Gastrocnemius medialis (tissue), 4 donors: ENCODE measurements around the gene DNAAF6. TPM values are rescaled to one million over a fixed set of nuclear protein-coding genes. Genes with fewer than 3 reads are reported as not detected.

ENCODE experiments used
- ATAC-seq, 2 donors: fragments of 150-250 bp; one replicate each; pipeline ENCODE4 v1.9.1; 2016
- DNase-seq, 2 donors: peaks; one replicate each; pipeline ENCODE4 v3.0.0-alpha.2; 2019
- H3K27ac ChIP-seq, 4 donors: fragments of 200-600 bp; sonication (generic); 1 replicate in 1 of 4; 2 replicates in 3 of 4; pipeline ENCODE4 v1.5.1; 2016 to 2018; ENCODE audit warnings: mild to moderate bottlenecking in 2 of 4, moderate library complexity in 1 of 4
- H3K27me3 ChIP-seq, 3 donors: fragments of 200-600 bp; sonication (generic) in 2 of 3; 1 replicate in 1 of 3; 2 replicates in 2 of 3; pipeline versions ENCODE4 v1.5.1 to v1.6.0; 2016 to 2019; ENCODE audit warnings: mild to moderate bottlenecking in 1 of 3, moderate library complexity in 1 of 3
- H3K36me3 ChIP-seq, 2 donors: fragments of 200-600 bp; sonication (generic) in 1 of 2; one replicate each; pipeline ENCODE4 v1.5.1; 2017 to 2018
- H3K4me1 ChIP-seq, 2 donors: fragments of 200-600 bp; sonication (generic) in 1 of 2; one replicate each; pipeline ENCODE4 v1.5.1; 2016 to 2017; ENCODE audit warnings: mild to moderate bottlenecking in 2 of 2
- H3K4me3 ChIP-seq, 4 donors: fragments of 200-600 bp; sonication (generic) in 3 of 4; 1 replicate in 1 of 4; 2 replicates in 3 of 4; pipeline ENCODE4 v1.5.1; 2016 to 2019; ENCODE audit warnings: mild to moderate bottlenecking in 2 of 4
- H3K9me3 ChIP-seq, 3 donors: fragments of 200-600 bp; sonication (generic) in 2 of 3; 1 replicate in 1 of 3; 2 replicates in 2 of 3; pipeline ENCODE4 v1.5.1; 2016 to 2019
- POLR2A ChIP-seq, 2 donors: fragments of 450-650 bp; IDR thresholded peaks; one replicate each; pipeline ENCODE4 v1.6.1; 2017; ENCODE audit warnings: antibody characterized with exemption in 2 of 2, mild to moderate bottlenecking in 2 of 2, moderate library complexity in 2 of 2
- in situ Hi-C, 4 donors: fragments of 200-750 bp; cut with MboI; loops; one replicate each; pipeline versions ENCODE4 v1.15.0 to v1.8.0; 2017; ENCODE audit warnings: low sequenced_read_pairs in 4 of 4
- intact Hi-C: fragments of 100-400 bp; cut with DNase I; formaldehyde crosslinking; loops from one replicate; pipeline ENCODE4 v1.15.1; 2023; ENCODE audit warnings: low total_unique reads
- total RNA-seq, 4 donors: library from RNA; depleted of rRNA; stranded (reverse); fragments of >200 nt; gene quantifications; one replicate each; pipeline versions ENCODE4 v1.1.0 to v1.2.3, GENCODE V29; 2016
- TF ChIP-seq, protein P1 (sequence below), 5 experiments: fragments of 450-650 bp in 3 of 5; fragments of 200-600 bp in 2 of 5; sonication (generic) in 2 of 5; IDR thresholded peaks in 4 of 5; conservative IDR thresholded peaks in 1 of 5; 1 replicate in 4 of 5; 2 replicates in 1 of 5; pipeline ENCODE4 v1.5.1; 2016 to 2019; ENCODE audit warnings: antibody characterized with exemption in 5 of 5, mild to moderate bottlenecking in 3 of 5, moderate library complexity in 3 of 5

DNAAF6 gene
- total RNA-seq, 4 donors from 2014 or later, result not detected

DNA sequence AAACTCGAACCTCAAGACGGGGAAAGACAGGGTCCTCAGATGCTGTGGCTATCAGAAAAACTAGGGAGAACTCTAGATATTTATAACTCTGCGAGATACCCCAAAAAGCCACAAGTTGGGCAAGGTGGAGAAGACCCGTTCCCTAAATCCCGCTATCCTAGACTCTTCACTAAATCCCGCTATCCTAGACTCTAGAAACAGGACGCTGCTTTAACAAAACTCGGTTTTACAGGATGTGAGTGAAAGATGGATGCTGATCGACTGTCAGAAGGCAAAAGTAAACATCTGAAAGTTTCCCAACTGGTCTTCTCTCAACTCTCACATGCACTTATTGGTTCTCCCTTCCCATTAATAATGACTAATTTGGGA lies 270 bp downstream of the DNAAF6 start:
- intact Hi-C loops (no loop called here), in situ Hi-C loops (no loop called here)
- no peak overlapping the region for H3K27ac ChIP-seq
- H3K9me3 ChIP-seq, result no peaks in the 10 kb centered on the region
- H3K27me3 ChIP-seq, result peaks cover 0 to 19% (median 5%) of the 10 kb centered on the region in 3 donors
- no peak for TF ChIP-seq POLR2A (IDR thresholded peaks at IDR 0.05)
- TF ChIP-seq, protein P1, sequence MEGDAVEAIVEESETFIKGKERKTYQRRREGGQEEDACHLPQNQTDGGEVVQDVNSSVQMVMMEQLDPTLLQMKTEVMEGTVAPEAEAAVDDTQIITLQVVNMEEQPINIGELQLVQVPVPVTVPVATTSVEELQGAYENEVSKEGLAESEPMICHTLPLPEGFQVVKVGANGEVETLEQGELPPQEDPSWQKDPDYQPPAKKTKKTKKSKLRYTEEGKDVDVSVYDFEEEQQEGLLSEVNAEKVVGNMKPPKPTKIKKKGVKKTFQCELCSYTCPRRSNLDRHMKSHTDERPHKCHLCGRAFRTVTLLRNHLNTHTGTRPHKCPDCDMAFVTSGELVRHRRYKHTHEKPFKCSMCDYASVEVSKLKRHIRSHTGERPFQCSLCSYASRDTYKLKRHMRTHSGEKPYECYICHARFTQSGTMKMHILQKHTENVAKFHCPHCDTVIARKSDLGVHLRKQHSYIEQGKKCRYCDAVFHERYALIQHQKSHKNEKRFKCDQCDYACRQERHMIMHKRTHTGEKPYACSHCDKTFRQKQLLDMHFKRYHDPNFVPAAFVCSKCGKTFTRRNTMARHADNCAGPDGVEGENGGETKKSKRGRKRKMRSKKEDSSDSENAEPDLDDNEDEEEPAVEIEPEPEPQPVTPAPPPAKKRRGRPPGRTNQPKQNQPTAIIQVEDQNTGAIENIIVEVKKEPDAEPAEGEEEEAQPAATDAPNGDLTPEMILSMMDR (IDR thresholded peaks at IDR 0.05 in 4 of 5, conservative IDR thresholded peaks at IDR 0.05 in 1 of 5), result no peak
- DNase-seq (no peak), ATAC-seq (no peak)
- H3K4me3 ChIP-seq, result peak overlapping the region in 1 of 4 donors; percentile 46
- no peaks in the 10 kb centered on the region for H3K36me3 ChIP-seq
- no peaks in the 10 kb centered on the region for H3K4me1 ChIP-seq

- H3K4me3 ChIP-seq, result no peak overlapping the region
- no peak overlapping the region for H3K27ac ChIP-seq
- in situ Hi-C loops (no loop called here), intact Hi-C loops (no loop called here)
- H3K36me3 ChIP-seq, result no peaks in the 10 kb centered on the region
- DNase-seq, result no peak
- no peak for ATAC-seq
- no peaks in the 10 kb centered on the region for H3K4me1 ChIP-seq
- TF ChIP-seq POLR2A (IDR thresholded peaks at IDR 0.05), result no peak
- TF ChIP-seq, protein P1 (IDR thresholded peaks at IDR 0.05 in 4 of 5, conservative IDR thresholded peaks at IDR 0.05 in 1 of 5), result no peak
- peaks cover 0 to 19% (median 5%) of the 10 kb centered on the region in 3 donors for H3K27me3 ChIP-seq
- H3K9me3 ChIP-seq, result no peaks in the 10 kb centered on the region
Measured at GRCh38 chrX:107207089-107207488, 678 bp downstream of the DNAAF6 start.

- no peaks in the 10 kb centered on the region for H3K36me3 ChIP-seq
- H3K27me3 ChIP-seq, result peaks cover 0 to 19% (median 5%) of the 10 kb centered on the region in 3 donors
- no peaks in the 10 kb centered on the region for H3K9me3 ChIP-seq
- in situ Hi-C loops (no loop called here), intact Hi-C loops (no loop called here)
- no peak for DNase-seq
- TF ChIP-seq, protein P1 (IDR thresholded peaks at IDR 0.05 in 4 of 5, conservative IDR thresholded peaks at IDR 0.05 in 1 of 5), result no peak
- TF ChIP-seq POLR2A (IDR thresholded peaks at IDR 0.05), result no peak
- H3K27ac ChIP-seq, result no peak overlapping the region
- no peak for ATAC-seq
- H3K4me3 ChIP-seq, result no peak overlapping the region
- no peaks in the 10 kb centered on the region for H3K4me1 ChIP-seq
Measured at GRCh38 chrX:107207943-107208342, 1.5 kb downstream of the DNAAF6 start.

DNA sequence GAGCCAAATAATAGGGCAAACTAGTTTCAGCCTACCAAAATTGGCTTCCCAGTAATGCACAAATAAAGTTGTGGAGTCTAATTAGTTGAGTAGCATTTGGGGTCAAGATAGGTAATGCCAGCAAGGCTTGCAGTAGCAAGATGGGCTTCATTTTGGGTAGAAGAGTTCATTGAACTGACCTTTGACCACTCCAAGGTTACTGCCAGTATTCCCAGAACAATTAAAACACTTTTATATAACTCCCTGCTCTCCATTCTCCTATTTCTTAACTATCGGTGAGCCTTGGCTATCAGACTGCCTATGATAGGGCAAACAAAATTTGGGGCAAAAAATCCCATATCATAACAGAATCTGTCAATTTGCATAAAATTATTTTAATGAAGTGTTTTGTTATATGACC lies 7.1 kb downstream of the DNAAF6 start:
- H3K27ac ChIP-seq, result no peak overlapping the region
- no peak overlapping the region for H3K4me3 ChIP-seq
- no peak for ATAC-seq
- no peaks in the 10 kb centered on the region for H3K4me1 ChIP-seq
- DNase-seq, result no peak
- H3K36me3 ChIP-seq, result no peaks in the 10 kb centered on the region
- TF ChIP-seq, protein P1 (IDR thresholded peaks at IDR 0.05 in 4 of 5, conservative IDR thresholded peaks at IDR 0.05 in 1 of 5), result no peak
- TF ChIP-seq POLR2A (IDR thresholded peaks at IDR 0.05), result no peak
- peaks cover 0 to 8% (median 5%) of the 10 kb centered on the region in 3 donors for H3K27me3 ChIP-seq
- in situ Hi-C loops, result no loop called here
- H3K9me3 ChIP-seq, result no peaks in the 10 kb centered on the region
- intact Hi-C loops, result no loop called here

DNA sequence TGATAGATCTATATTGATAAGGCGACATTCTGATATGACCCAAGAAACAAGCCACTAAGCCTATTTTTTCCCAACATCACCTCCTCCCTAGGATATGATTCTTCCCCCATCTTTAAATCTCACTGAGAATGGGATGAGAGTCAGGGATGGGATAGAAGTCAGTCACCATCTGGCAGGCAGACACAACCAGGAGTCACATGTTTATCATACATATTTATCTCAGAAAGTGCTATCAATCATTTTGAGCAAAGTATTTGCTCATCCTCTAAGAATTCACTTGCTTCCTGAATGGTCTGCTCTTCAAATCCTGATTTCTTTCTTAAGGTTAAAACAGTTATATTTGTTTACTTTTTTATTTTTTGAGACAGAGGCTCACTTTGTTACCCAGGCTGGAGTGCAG lies 20.3 kb downstream of the DNAAF6 start:
- intact Hi-C loops (no loop called here), in situ Hi-C loops (no loop called here)
- H3K4me3 ChIP-seq, result no peak overlapping the region
- TF ChIP-seq POLR2A (IDR thresholded peaks at IDR 0.05), result no peak
- TF ChIP-seq, protein P1 (IDR thresholded peaks at IDR 0.05 in 4 of 5, conservative IDR thresholded peaks at IDR 0.05 in 1 of 5), result no peak
- no peak overlapping the region for H3K27ac ChIP-seq
- H3K4me1 ChIP-seq, result no peaks in the 10 kb centered on the region
- DNase-seq (no peak), ATAC-seq (no peak)
- no peaks in the 10 kb centered on the region for H3K9me3 ChIP-seq
- H3K27me3 ChIP-seq, result no peaks in the 10 kb centered on the region
- no peaks in the 10 kb centered on the region for H3K36me3 ChIP-seq
